Measurements from ENCODE around the gene SP5.

- TF ChIP-seq CTCF (IDR thresholded peaks at IDR 0.05; ENCODE audit: poor library complexity) (no peak), EZH2phosphoT487 (IDR thresholded peaks at IDR 0.05; ENCODE audit: low read depth, severe bottlenecking, unreplicated experiment) (no peak), EZH2 (IDR thresholded peaks at IDR 0.05; ENCODE audit: borderline replicate concordance) (no peak)
These were observed 3.9 kb upstream of the SP5 start for GRCh38 chr2:170711196-170711773.
